ENCODE results near the gene FGF10.

DNA sequence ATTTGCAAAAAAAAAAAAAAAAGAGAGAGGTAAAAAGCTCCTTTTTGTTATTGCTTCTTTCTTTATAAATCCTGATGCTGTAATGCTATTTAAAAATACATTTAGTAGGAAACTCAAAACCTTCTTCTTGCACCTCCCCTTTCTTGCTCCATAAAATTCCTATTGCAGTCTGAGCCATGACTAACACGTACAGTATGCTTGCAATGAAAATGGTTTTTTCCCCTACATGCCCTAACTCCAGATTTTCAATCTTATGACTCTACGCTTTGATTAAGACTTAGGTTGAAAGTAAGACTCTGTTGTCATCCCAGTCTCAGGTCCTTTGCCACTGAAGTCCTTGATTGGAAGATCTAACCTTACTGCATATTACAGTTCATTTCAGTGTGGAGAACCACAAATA, 23.9 kb downstream of the FGF10 start:
- no peak for TF ChIP-seq EZH2 (optimal IDR thresholded peaks at IDR 0.05; ENCODE audit: low read depth, low read length)
- TF ChIP-seq, protein P1, sequence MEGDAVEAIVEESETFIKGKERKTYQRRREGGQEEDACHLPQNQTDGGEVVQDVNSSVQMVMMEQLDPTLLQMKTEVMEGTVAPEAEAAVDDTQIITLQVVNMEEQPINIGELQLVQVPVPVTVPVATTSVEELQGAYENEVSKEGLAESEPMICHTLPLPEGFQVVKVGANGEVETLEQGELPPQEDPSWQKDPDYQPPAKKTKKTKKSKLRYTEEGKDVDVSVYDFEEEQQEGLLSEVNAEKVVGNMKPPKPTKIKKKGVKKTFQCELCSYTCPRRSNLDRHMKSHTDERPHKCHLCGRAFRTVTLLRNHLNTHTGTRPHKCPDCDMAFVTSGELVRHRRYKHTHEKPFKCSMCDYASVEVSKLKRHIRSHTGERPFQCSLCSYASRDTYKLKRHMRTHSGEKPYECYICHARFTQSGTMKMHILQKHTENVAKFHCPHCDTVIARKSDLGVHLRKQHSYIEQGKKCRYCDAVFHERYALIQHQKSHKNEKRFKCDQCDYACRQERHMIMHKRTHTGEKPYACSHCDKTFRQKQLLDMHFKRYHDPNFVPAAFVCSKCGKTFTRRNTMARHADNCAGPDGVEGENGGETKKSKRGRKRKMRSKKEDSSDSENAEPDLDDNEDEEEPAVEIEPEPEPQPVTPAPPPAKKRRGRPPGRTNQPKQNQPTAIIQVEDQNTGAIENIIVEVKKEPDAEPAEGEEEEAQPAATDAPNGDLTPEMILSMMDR (IDR thresholded peaks at IDR 0.05; ENCODE audit: low read length), result no peak
